Heart left ventricle (tissue), 16 donors: ENCODE results near the gene TRIP13. TPM values are rescaled to one million over a fixed set of nuclear protein-coding genes. Genes with fewer than 3 reads are reported as not detected.
"Not testable (repeated sequence)": the region's sequence is repeated elsewhere in the genome, so short reads cannot be mapped to it uniquely, and the experiment has no call there.

Experiments
- ATAC-seq, 4 donors: fragments of 200-7000 bp; cut with Tn5 transposase; one replicate each; pipeline ENCODE4 v1.9.1; 2020 to 2022; ENCODE audit warnings: moderate library complexity in 4 of 4, mild to moderate bottlenecking in 3 of 4, moderate number of reproducible peaks in 1 of 4
- DNase-seq, 5 donors: peaks; one replicate each; pipeline ENCODE4 v3.0.0-alpha.2; 2020
- H3K27ac ChIP-seq, 12 donors: fragments of 200-600 bp; sonication (generic) in 4 of 12; one replicate each; pipeline versions ENCODE4 v1.5.0 to v1.8.0; 2016 to 2022; ENCODE audit warnings: mild to moderate bottlenecking in 2 of 12
- H3K27me3 ChIP-seq, 9 donors: fragments of 200-600 bp; sonication (generic) in 2 of 9; one replicate each; pipeline versions ENCODE4 v1.5.1 to v1.8.0; 2016 to 2022; ENCODE audit warnings: mild to moderate bottlenecking in 3 of 9
- H3K36me3 ChIP-seq, 9 donors: fragments of 200-600 bp; sonication (generic) in 2 of 9; one replicate each; pipeline versions ENCODE4 v1.5.0 to v1.8.0; 2018 to 2022; ENCODE audit warnings: mild to moderate bottlenecking in 2 of 9
- H3K4me1 ChIP-seq, 12 donors: fragments of 200-600 bp; sonication (generic) in 4 of 12; one replicate each; pipeline versions ENCODE4 v1.5.0 to v1.8.0; 2016 to 2022; ENCODE audit warnings: mild to moderate bottlenecking in 3 of 12
- H3K4me3 ChIP-seq, 12 donors: fragments of 200-600 bp; sonication (generic) in 4 of 12; one replicate each; pipeline versions ENCODE4 v1.5.0 to v1.8.0; 2017 to 2022; ENCODE audit warnings: mild to moderate bottlenecking in 9 of 12, moderate library complexity in 4 of 12
- H3K9me3 ChIP-seq, 12 donors: fragments of 200-600 bp; sonication (generic) in 4 of 12; one replicate each; pipeline versions ENCODE4 v1.5.0 to v1.8.0; 2016 to 2022; ENCODE audit warnings: mild to moderate bottlenecking in 1 of 12
- POLR2A ChIP-seq, 2 donors: fragments of 450-650 bp; IDR thresholded peaks; one replicate each; pipeline ENCODE4 v1.6.1; 2017; ENCODE audit warnings: antibody characterized with exemption in 2 of 2, mild to moderate bottlenecking in 2 of 2, moderate library complexity in 2 of 2
- WGBS, 4 donors: extraction: QIAGEN DNeasy Blood & Tissue Kit in 2 of 4; methylation state at CpG; one replicate each; pipeline versions ENCODE4 v1.1.5 to v1.1.7; 2013 to 2018; 5-methylcytosine and 5-hydroxymethylcytosine counted together
- intact Hi-C, 10 donors: fragments of 100-400 bp; cut with DNase I; formaldehyde crosslinking; loops; one replicate each; pipeline versions ENCODE4 v1.11.1 to v1.14.2; 2022
- long read RNA-seq, 3 donors: library from polyadenylated mRNA; unstranded; transcript quantifications; one replicate each; pipeline ENCODE4 v2.0.0, GENCODE V29; 2020 to 2021
- polyA plus RNA-seq, 2 donors: library from polyadenylated mRNA; stranded (reverse); fragments of 200-250 nt; gene quantifications; one replicate each; pipeline ENCODE4 v1.2.3, GENCODE V29; 2013
- total RNA-seq, 9 donors: library from RNA; depleted of rRNA in 2 of 9; stranded (reverse); fragments of >200 nt in 2 of 9; fragmentation: NEBNext Ultra II Directional in 3 of 9; extraction: Animal tissue kit (Norgen Biotek cat#: 25700) in 3 of 9; gene quantifications; one replicate each; pipeline versions ENCODE4 v1.1.0 to v1.2.4, GENCODE V29; 2016 to 2023
- TF ChIP-seq, protein P1 (sequence below), 12 donors: fragments of 200-600 bp; sonication (generic) in 4 of 12; IDR thresholded peaks; one replicate each; pipeline versions ENCODE4 v1.5.0 to v1.8.0; 2018 to 2022; ENCODE audit warnings: antibody characterized with exemption in 12 of 12, mild to moderate bottlenecking in 5 of 12
- donor health status: ischemic (EF 13 %, LVEDD 7.1; RV severe dilation, severe dysfunction).
- donor health status: healthy with polysubstance abuse.
- donor health status: DM: no; HTN: yes; CAD: no.
- donor health status: DM: no; HTN: no; CAD: no.
- donor health status: ischemic (EF 25% LVEDD 6.9; RV normal size, moderate dysfunction).
- donor health status: ischemic (EF 25% LVEDD 5.7; RV mildly dilated, moderate dysfunction).
- donor health status: healthy.
- donor health status: DM: yes; HTN: yes; CAD: no.
- donor health status: ischemic (EF 35%, LVEDD 5.7; RV mildly dilated, moderate dysfunction).
- donor health status: nonischemic (EF 11% LVEDD 7.7; RV severe dilation, severe dysfunction).
- donor health status: DM: yes; HTN: yes; CAD: no.
- donor health status: PGD.
- donor health status: ischemic (EF 29% LVEDD 5.4; RV normal size, mild dysfunction).
- donor health status: nonischemic (EF 23%, LVEDD 6.1; RV moderate dilation, normal function).

TRIP13 gene, protein sequence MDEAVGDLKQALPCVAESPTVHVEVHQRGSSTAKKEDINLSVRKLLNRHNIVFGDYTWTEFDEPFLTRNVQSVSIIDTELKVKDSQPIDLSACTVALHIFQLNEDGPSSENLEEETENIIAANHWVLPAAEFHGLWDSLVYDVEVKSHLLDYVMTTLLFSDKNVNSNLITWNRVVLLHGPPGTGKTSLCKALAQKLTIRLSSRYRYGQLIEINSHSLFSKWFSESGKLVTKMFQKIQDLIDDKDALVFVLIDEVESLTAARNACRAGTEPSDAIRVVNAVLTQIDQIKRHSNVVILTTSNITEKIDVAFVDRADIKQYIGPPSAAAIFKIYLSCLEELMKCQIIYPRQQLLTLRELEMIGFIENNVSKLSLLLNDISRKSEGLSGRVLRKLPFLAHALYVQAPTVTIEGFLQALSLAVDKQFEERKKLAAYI
- total RNA-seq = 1 to 10 TPM in 2 of 9 donors, under 1 TPM in 7; 0.31 to 4.2 (median 0.49) TPM
- polyA plus RNA-seq = 1 to 10 TPM in 1 of 2 donors, under 1 TPM in 1; 0.19 to 1.8 TPM
- long read RNA-seq, donor 1, partial matches to known transcripts = 0 of 1 reads
- long read RNA-seq, donor 1, other reads (novel, unspliced or antisense) = 0 of 1 reads
- long read RNA-seq, donor 2, partial matches to known transcripts = 0 of 1 reads
- long read RNA-seq, donor 2, other reads (novel, unspliced or antisense) = 1 of 1 reads
- long read RNA-seq, donor 3, partial matches to known transcripts = 0 of 3 reads
- long read RNA-seq, donor 3, other reads (novel, unspliced or antisense) = 0 of 3 reads

DNA sequence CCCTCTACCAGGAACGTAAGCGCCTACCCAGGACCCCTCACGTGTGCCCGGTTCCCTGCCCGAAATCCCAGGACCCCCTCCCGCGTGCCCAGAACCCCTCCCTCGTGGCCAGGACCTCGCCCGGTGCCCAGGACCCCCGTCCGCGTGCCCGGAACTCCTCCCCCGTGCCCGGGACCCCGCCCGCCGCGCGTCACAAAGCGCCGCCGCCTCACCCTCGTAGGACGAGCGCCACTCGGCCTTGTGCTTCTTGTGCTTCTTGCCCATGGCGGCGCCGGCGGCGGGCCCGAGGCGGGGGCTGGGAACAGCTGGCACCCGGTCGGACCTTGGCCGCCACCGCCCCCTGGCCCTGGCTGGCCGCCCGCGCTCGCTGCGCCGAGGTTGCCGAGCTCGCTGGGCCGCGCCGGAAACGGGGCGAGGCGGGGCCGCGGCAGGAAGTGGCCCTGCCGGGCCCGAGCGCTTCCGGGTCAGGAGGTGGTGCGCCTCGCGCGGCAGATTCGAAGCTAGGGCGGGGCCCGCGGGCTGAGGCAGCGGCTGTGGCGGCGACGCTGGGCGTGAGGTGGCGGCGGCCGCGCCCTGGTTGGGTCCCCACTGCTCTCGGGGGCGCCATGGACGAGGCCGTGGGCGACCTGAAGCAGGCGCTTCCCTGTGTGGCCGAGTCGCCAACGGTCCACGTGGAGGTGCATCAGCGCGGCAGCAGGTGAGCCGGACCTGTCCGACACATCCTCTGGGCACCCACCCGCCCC, at the start of gene TRIP13, which contains the start of gene BRD9:
TRIP13 (plus strand) TSS at position 491 of the 743 bp plus-strand sequence; CDS start at position 606, 115 bp downstream.
BRD9 (minus strand) TSS at position 408 of the 743 bp plus-strand sequence; CDS start at position 264, 144 bp downstream.
- Histone ChIP-seq H3K27me3 (no peaks in the 10 kb centered on the region), H3K9me3 (no peaks in the 10 kb centered on the region), H3K4me1 (peaks cover 0 to 24% (median 14%) of the 10 kb centered on the region in 12 donors), H3K36me3 (peaks cover 0 to 40% (median 37%) of the 10 kb centered on the region in 9 donors), H3K4me3 (peak within 1 kb of the TSS; percentile 48 to 99 (median 84)), H3K27ac (peak within 1 kb of the TSS; percentile 66 to 97 (median 91))
- 0 to 1% (median 0%) methylated on average over 53 to 91 of the region's 91 CpGs; no CpG with 5 or more reads in 1 of the 4 donors for WGBS, 4 donors
- DNase-seq (peak; percentile 84 to 92 (median 87)), ATAC-seq (peak; percentile 69 to 98 (median 96))
- intact Hi-C loops = loop anchor here in 1 of 10 donors (5.0 kb wide), 1 partner anchor 115 kb away; no protein-coding TSS in a partner anchor
- TF ChIP-seq, protein P1, sequence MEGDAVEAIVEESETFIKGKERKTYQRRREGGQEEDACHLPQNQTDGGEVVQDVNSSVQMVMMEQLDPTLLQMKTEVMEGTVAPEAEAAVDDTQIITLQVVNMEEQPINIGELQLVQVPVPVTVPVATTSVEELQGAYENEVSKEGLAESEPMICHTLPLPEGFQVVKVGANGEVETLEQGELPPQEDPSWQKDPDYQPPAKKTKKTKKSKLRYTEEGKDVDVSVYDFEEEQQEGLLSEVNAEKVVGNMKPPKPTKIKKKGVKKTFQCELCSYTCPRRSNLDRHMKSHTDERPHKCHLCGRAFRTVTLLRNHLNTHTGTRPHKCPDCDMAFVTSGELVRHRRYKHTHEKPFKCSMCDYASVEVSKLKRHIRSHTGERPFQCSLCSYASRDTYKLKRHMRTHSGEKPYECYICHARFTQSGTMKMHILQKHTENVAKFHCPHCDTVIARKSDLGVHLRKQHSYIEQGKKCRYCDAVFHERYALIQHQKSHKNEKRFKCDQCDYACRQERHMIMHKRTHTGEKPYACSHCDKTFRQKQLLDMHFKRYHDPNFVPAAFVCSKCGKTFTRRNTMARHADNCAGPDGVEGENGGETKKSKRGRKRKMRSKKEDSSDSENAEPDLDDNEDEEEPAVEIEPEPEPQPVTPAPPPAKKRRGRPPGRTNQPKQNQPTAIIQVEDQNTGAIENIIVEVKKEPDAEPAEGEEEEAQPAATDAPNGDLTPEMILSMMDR (IDR thresholded peaks at IDR 0.05) = peak in 6 of 12 donors; percentile 9 to 27 (median 20)
- TF ChIP-seq POLR2A (IDR thresholded peaks at IDR 0.05) = peak in 1 of 2 donors; percentile 64

DNA sequence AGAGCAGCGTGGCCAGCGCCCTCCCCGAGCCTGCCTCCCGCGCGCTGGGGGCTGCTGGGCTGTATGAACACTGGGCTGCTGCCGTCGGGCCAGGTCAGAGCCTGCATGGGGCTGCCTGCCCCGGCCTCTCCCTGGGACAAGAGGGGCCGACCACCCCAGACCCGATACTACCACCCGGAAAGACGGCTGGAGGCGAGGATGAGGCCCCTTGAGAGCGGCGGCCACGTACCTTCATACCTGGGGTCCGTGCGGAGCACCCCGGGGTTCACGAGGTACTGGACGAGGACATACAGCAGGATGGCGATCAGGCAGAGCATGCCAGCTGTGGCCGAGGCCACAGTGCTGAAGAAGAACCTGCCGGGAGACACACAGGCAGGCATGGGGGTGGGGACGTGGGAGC, 49.3 kb upstream of the TRIP13 start:
- not testable (repeated sequence) for H3K4me3 ChIP-seq, H3K4me1 ChIP-seq, H3K27me3 ChIP-seq, H3K9me3 ChIP-seq, H3K27ac ChIP-seq
- intact Hi-C loops = loop anchor here in 7 of 10 donors (5.0 to 10.0 kb wide), 3 partner anchors 79 to 96 kb away; no protein-coding TSS in a partner anchor
- whole genome bisulfite sequencing, 4 donors = 94 to 100% (median 95%) methylated on average over 1 to 20 of the region's 26 CpGs; no CpG with 5 or more reads in 1 of the 4 donors
- DNase-seq (peak in 2 of 5 donors; percentile 19 to 60), ATAC-seq (peak in 1 of 4 donors; percentile 0)
- peaks cover 0 to 22% (median 0%) of the 10 kb centered on the region in 9 donors for H3K36me3 ChIP-seq

DNA sequence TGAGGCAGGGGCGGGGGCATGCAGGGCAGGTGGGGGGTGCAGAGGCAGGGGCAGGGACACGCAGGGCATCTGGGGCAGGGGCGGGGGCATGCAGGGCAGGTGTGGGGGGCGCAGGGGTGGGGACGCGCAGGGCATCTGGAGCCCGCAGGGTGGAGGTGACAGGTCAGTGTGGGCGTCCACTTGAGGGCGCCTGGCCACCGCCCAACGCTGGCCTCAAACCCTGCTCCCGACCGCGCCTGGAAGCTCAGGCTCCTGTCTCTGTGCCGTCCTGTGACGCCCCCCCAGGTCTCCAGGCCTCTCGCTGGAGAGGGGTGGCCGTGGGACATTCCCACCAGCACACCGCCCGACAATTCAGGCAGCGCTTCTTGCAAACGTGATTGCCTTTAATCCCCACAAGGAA, 48.8 kb upstream of the TRIP13 start:
- ATAC-seq = peak in 1 of 4 donors; percentile 0
- intact Hi-C loops = loop anchor here in 7 of 10 donors (5.0 to 10.0 kb wide), 3 partner anchors 79 to 97 kb away; no protein-coding TSS in a partner anchor
- 81 to 91% (median 84%) methylated on average over 21 to 22 of the region's 22 CpGs for WGBS, 4 donors
- not testable (repeated sequence) for H3K27me3 ChIP-seq, H3K4me3 ChIP-seq, H3K4me1 ChIP-seq, H3K9me3 ChIP-seq, H3K27ac ChIP-seq
- peak in 3 of 5 donors; percentile 6 to 56 (median 15) for DNase-seq
- H3K36me3 ChIP-seq = peaks cover 0 to 22% (median 0%) of the 10 kb centered on the region in 9 donors

DNA sequence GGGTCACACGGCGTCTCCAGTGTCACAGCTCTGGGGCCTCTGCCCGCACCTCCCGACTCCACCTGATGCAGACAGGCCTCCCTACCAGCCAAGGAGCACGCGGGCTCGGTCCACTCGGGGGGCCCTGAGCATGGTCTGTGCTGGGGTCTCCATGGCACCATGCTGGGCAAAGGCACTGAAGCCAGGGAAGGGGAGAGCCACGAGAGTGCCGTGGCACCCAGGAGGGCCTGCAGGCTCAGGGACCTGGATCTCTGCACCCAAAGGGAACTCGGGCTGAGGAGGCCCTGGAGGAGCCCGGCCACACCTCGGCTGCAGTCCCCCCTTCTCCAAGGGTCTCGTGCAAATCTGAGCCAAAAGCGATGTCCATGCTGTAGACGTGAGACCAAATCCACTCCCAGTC, 48.3 kb upstream of the TRIP13 start:
- not testable (repeated sequence) for H3K4me1 ChIP-seq, H3K4me3 ChIP-seq, H3K9me3 ChIP-seq, H3K27ac ChIP-seq, H3K27me3 ChIP-seq
- H3K36me3 ChIP-seq = peaks cover 0 to 22% (median 0%) of the 10 kb centered on the region in 9 donors
- intact Hi-C loops = loop anchor here in 7 of 10 donors (5.0 to 10.0 kb wide), 3 partner anchors 80 to 97 kb away; no protein-coding TSS in a partner anchor
- 87 to 96% (median 92%) methylated on average over 14 to 16 of the region's 16 CpGs for WGBS, 4 donors
- DNase-seq (peak in 3 of 5 donors; percentile 3 to 52 (median 18)), ATAC-seq (peak in 1 of 4 donors; percentile 5)

DNA sequence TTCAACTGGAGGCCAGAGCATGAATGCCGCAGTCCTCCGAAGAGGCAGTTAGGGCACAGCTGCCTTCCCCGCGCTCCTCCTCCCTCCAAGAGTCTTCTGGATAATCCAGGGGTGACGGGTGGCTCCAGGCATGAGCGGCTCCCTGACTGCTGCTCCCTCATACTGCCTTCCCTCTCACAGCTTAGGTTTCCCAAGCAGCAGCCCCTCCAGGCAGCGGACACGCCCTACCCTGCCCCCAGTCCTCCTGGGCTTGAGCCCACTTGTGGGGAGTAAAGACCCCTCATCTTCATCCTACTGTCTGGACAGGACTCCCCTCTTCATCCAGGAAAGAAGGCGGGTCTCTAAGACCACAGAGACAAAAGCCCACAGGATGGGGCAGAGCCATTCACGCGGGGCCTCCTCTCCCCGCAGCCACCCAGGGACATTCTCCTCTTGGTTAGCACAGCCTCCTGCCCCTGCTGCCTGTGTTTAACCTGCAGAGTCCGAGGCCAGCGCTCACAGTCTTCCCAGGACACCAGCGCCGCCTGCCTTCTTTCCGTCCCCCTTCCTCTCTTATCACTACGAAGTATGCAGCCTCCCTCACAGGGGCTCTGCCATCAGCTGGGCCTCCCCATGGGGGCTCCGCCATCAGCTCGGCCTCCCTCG, 47.5 kb upstream of the TRIP13 start:
- H3K27ac ChIP-seq, H3K9me3 ChIP-seq, H3K27me3 ChIP-seq, H3K4me1 ChIP-seq, H3K4me3 ChIP-seq: not testable (repeated sequence)
- intact Hi-C loops = loop anchor here in 6 of 10 donors (5.0 to 10.0 kb wide), 3 partner anchors 80 to 90 kb away; no protein-coding TSS in a partner anchor
- WGBS, 4 donors = 76 to 78% (median 77%) methylated on average over 14 to 17 of the region's 21 CpGs
- peaks cover 0 to 22% (median 0%) of the 10 kb centered on the region in 9 donors for H3K36me3 ChIP-seq
- ATAC-seq (peak in 3 of 4 donors; percentile 13 to 25 (median 23)), DNase-seq (peak in 2 of 5 donors; percentile 6 to 18)

DNA sequence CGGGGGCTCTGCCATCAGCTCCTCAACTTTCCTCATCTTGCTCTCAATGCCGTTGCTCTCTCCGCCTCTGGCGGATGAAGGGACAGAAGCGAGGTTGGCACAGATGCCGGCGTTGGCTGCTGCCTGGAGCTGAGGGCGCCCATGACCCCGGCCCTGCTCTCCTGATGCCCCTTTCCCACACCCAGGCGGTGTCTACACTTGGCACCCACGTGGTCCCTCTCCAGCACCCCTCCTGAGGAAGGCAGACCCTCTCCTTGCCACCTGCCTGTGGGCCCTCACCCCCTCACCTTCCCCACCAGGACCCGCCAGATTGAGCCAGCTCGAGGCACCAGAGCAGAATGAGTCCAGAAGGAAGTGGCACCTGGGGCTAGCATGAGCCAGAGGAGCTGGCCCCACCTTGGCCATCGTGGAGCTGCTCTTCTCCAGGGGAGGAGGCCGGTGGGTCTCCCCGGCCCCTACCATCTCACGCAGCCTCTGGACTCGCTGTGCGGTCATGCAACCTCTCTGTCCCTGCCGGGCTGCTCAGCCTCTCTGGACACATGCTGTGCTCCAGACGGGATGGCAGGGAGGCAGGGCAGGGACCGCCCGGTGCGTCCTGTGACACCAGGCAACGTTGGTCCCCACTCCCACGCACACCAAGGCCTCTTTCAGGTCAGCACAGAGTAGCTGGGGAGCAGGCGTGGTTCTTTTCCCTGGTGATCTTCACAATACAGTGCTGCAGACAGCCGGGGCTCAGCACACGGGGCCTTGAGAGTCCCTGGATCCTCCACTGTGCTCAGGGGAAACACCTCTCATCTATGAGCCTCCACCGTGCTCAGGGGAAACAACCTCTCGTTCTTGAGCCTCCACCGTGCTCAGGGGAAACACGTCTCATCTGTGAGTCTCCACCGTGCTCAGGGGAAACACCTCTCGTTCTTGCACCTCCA, 46.7 kb upstream of the TRIP13 start:
- H3K4me1 ChIP-seq = peaks cover 0 to 11% (median 0%) of the 10 kb centered on the region in 12 donors
- not testable (repeated sequence) for H3K27ac ChIP-seq, H3K9me3 ChIP-seq, H3K4me3 ChIP-seq, ATAC-seq
- 83 to 90% (median 87%) methylated on average over 15 to 25 of the region's 35 CpGs for WGBS, 4 donors
- intact Hi-C loops = loop anchor here in 8 of 10 donors (1.0 to 10.0 kb wide), 5 partner anchors 81 to 91 kb away; no protein-coding TSS in a partner anchor
- peaks cover 0 to 16% (median 0%) of the 10 kb centered on the region in 9 donors for H3K27me3 ChIP-seq
- peak in 1 of 5 donors; percentile 5 for DNase-seq
- H3K36me3 ChIP-seq = peaks cover 0 to 16% (median 0%) of the 10 kb centered on the region in 9 donors

DNA sequence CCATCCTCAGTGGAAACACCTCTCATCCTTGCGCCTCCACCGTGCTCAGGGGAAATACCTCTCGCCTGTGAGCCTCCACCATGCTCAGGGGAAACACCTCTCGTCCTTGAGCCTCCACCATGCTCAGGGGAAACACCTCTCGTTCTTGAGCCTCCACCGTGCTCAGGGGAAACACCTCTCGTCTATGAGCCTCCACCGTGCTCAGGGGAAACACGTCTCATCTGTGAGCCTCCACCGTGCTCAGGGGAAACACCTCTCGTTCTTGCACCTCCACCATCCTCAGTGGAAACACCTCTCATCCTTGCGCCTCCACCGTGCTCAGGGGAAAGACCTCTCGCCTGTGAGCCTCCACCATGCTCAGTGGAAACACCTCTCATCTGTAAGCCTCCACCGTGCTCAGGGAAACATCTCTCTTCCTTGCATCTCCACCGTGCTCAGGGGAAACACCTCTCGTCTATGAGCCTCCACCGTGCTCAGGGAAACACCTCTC, 46.0 kb upstream of the TRIP13 start:
- Histone ChIP-seq H3K27me3 (peaks cover 0 to 17% (median 0%) of the 10 kb centered on the region in 9 donors), H3K36me3 (peaks cover 0 to 16% (median 0%) of the 10 kb centered on the region in 9 donors), H3K4me1 (peaks cover 0 to 11% (median 0%) of the 10 kb centered on the region in 12 donors)
- H3K4me3 ChIP-seq, ATAC-seq, H3K27ac ChIP-seq, H3K9me3 ChIP-seq: not testable (repeated sequence)
- DNase-seq = peak in 1 of 5 donors; percentile 10
- intact Hi-C loops = loop anchor here in 8 of 10 donors (1.0 to 10.0 kb wide), 5 partner anchors 82 to 92 kb away; no protein-coding TSS in a partner anchor
- WGBS, 4 donors = 86 to 91% (median 88%) methylated on average over 18 of the region's 18 CpGs
